HG03196 (cell line): ENCODE measurements around the gene LMTK3.

ENCODE experiments used
- ATAC-seq: cut with Tn5 transposase; IDR thresholded peaks from one replicate; pipeline ENCODE4 v1.9.1; 2021; ENCODE audit not compliant: unreplicated experiment

LMTK3 gene

DNA sequence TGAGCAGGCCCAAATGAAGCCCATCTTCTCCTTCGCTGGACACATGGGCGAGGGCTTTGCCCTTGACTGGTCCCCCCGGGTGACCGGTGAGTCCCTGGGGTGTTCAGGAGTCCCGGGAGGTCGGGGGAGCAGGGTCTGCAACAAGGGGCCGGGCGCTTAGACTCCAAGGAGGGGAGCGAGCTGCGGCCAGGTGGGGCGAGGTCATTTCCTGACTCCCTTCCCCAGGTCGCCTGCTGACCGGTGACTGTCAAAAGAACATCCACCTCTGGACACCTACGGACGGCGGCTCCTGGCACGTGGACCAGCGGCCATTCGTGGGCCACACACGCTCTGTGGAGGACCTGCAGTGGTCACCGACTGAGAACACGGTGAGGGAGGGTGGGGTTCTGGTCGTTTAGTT is 61.2 kb downstream of the LMTK3 start:
- ATAC-seq = no peak

DNA sequence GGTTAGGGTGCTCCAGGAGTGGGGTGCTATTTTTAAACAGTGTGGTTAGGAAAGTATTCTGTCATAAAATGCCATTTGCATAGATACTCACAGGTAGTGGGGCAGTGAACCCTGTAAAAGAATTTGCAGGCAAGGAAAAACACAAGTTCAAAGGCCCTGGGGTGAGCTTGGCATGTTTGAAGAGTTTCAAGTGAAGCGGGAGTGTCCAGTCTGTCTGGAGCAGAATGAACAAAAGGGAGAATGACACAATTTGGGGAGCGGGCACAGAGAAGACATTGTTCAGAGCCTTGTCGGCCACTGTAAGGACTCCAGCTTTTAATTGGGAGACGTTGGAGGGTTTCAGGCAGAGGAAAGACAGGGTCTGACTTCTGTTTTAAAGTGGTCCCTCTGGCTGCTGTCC is 63.1 kb downstream of the LMTK3 start:
- no peak for ATAC-seq

DNA sequence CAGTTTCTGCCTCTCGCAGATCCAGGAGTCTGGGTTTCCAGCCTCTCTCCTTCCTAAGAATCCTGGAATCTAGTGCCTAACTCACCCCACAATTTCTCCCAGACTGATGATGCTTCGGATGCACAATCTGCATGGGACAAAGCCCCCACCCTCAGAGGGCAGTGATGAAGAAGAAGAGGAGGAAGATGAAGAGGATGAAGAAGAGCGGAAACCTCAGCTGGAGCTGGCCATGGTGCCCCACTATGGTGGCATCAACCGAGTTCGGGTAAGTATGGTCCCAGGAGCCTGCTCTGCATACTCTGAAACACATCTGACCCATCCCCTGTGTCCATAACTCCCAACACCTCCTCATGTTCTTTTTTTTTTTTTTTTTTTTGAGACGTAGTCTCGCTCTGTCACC is 65.1 kb downstream of the LMTK3 start:
- no peak for ATAC-seq

DNA sequence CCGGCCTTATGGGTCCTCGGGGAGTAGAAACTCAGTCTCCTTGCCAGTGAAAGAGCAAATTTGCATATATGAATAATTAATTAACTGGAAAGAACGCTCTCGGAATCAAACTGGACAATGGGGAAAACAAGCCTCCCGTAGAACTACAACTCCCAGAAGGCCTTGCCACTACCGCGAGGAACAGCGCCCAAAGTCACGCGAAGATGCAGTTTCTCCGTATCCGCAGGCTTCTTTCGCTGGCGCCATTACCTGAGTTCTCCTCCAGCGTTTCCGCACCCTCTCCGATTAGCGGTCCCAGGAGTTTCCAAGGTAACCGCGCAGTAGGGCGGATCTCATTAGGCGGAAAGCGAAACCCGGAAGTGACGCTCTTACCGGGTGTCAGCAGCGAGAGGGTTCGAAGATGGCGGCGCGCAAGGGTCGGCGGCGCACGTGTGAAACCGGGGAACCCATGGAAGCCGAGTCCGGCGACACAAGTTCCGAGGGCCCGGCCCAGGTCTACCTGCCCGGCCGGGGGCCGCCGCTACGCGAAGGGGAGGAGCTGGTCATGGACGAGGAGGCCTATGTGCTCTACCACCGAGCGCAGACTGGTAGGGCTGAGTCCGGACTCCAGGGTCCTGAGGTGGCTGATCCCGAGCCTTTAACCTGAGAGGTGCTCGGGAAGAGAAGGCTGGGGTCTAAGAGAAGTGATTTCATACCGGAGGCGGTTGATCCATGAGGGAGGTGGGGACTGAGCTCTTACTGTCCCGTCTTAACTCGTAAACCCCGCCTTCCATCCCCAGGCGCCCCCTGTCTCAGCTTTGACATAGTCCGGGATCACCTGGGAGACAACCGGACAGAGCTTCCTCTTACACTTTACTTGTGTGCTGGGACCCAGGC is 65.8 kb downstream of the LMTK3 start, which contains the start of gene GRWD1:
GRWD1 (plus strand) TSS at position 378 of the 876 bp plus-strand sequence; CDS start at position 401, 23 bp downstream.
- peak; percentile 76 for ATAC-seq

DNA sequence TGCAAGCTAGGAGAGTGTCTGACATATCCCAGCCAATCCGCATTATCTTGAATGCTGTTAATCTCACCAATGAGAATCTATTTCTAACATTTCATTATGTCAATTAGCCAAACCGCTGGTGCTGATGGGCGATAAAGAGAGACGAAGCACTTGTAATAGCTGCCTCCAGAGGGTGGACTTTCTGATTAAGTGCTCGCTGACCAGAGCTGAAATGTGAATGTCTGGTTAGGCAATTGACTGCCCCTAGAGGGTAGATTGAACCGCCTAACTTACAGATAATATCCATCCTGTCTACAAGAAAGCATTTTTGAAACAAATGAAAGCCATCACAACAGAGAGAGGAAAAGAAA is 66.4 kb downstream of the LMTK3 start:
- peak; percentile 9 for ATAC-seq

DNA sequence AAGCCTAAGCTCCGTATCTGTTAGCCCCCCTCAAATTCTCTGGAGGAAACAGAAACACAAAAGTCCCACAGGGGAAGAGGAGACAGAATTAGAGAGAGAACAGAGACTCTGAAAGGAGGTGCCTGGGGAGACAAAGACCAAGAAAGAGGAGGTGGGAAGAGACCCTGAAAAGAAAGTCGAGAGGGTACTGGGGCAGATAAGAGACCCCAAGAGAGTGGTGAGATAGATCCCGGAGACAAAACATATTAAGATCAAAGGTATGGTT is 66.8 kb downstream of the LMTK3 start:
- ATAC-seq = no peak

DNA sequence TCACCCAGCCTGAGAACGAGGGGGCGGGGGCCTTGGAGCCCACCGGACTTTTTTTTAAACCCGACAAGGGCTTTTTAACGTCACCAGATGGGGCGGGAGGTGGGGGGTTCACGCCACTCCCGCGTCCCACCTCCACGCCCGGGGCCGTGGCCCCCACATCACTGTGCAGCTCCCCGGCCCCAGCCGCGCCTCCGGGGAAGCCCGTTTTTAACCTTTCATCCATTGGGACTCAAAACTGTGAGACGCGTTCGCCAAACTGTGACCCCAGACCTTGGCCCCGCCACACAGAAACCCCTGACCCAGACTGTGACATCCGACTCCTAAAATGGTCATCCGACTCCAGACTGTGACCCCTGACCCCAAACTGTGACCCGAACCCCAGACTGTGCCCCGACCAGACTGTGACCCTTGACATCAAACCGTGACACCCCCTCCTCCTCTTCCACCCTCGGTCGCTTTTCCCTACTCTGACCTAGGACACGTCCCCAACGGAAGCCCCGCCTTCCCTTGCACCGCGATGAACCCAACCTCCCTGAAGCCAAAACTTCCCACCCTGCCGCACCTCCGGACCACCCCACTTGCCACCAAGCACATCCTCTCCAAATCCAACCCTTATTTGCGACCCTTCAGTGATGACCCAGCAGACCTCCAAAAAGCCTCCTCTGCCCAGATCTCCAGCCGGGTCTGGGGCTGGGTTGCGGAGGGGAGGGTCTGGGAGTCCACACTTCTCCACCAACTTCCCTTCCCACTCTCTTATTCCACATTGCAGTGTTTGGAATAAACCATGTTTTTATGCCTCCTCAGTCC is 67.3 kb downstream of the LMTK3 start:
- ATAC-seq = no peak

DNA sequence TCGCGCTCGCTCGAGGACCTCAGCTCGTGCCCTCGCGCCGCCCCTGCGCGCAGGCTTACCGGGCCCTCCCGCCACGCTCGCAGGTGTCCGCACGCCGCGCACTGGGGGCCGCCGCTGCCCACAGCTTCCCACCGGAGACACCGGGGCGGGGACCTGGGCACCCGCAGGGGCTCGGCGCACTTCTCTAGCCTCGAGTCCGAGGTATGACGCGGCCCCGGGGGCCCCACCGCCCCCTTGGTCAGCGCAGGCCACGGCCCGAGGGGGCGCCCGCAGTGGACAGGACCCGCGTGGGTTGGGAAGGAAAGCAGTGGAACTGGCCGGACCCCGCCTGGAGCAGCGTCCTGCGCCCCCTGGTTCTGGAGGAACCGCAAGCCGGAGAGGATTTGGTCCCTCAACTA is 67.9 kb downstream of the LMTK3 start:
- no peak for ATAC-seq

DNA sequence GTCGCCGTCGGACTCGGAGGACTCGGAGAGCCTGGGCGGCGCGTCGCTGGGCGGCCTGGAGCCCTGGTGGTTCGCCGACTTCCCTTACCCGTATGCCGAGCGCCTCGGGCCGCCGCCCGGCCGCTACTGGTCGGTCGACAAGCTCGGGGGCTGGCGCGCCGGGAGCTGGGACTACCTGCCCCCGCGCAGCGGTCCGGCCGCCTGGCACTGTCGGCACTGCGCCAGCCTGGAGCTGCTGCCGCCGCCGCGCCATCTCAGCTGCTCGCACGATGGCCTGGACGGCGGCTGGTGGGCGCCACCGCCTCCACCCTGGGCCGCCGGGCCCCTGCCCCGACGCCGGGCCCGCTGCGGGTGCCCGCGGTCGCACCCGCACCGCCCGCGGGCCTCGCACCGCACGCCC is 68.4 kb downstream of the LMTK3 start:
- ATAC-seq = no peak

DNA sequence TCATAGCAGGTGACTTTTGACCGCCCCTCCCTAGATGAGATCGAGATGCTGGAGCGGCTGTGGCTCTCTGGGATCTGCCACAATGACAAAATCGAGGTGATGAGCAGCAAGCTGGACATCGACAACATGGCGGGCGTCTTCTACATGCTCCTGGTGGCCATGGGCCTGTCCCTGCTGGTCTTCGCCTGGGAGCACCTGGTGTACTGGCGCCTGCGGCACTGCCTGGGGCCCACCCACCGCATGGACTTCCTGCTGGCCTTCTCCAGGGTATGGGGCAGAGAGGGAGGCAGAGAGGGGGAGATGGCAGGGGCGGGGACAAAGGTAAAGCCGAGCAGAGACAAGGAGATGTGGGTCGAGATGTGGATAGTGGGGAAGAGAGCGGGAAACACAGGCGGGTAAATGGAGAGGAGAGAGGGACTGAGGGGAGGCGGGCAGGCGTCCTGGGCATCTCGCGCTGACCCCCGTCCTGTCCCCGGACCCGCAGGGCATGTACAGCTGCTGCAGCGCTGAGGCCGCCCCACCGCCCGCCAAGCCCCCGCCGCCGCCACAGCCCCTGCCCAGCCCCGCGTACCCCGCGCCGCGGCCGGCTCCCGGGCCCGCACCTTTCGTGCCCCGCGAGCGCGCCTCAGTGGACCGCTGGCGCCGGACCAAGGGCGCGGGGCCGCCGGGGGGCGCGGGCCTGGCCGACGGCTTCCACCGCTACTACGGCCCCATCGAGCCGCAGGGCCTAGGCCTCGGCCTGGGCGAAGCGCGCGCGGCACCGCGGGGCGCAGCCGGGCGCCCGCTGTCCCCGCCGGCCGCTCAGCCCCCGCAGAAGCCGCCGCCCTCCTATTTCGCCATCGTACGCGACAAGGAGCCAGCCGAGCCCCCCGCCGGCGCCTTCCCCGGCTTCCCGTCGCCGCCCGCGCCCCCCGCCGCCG is 69.3 kb downstream of the LMTK3 start:
- ATAC-seq = no peak

DNA sequence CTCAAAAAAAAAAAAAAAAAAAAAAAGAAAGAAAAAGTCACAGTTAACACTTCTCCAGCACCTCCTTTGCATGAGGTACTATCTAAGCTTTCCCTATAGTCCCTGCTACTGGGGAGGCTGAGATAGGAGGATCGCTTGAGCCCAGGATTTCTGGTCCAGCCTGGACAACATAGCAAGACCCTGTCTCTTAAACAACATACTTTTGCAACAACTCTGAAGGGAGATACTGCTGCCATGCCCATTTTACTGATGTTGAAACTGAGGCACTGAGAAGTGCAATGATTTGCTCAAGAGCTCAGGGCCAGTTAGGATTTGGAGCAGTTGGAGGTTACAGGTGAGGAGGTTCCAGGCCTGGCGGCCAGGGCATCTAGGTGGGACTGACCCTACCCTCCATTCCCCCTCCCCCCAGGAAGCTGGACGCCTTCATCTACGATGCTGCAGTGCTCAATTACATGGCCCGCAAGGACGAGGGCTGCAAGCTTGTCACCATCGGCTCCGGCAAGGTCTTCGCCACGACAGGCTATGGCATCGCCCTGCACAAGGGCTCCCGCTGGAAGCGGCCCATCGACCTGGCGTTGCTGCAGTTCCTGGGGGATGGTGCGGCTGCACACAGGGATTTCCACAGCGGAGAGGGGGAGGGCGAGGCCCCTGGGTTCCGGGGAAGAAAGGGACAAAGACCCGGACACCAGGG is 70.1 kb downstream of the LMTK3 start:
- no peak for ATAC-seq

DNA sequence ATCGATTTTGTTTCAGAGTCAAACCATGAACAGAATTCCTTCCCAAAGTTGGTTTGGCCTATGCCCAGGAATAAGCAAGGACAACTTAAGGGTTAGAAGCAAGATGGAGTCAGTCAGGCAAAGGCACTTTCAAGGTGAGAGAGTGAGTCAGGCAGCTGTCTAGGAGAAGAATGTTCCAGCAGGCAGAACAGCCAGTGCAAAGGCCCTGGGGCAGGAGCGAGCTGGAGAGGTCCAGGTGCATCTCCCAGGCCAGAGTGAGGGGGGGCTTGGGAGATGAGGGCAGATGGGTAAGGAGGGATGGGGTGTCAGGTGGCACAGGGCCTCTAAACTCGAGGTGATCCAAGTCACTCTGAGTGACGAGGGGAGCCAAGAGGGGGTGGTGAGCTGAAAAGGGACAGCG is 75.0 kb downstream of the LMTK3 start:
- no peak for ATAC-seq
